Tibial nerve (tissue), 4 donors: Measurements from ENCODE around the gene SORL1-AS1.

Experiments used
- DNase-seq, 2 donors: peaks; one replicate each; pipeline ENCODE4 v3.0.0-alpha.2; 2019; ENCODE audit warnings: low spot score in 2 of 2
- H3K27ac ChIP-seq, 4 donors: fragments of 200-600 bp; sonication (generic) in 3 of 4; one replicate each; pipeline ENCODE4 v1.5.1; 2017 to 2019; ENCODE audit warnings: mild to moderate bottlenecking in 1 of 4
- H3K27me3 ChIP-seq, 2 donors: fragments of 200-600 bp; sonication (generic) in 1 of 2; one replicate each; pipeline versions ENCODE4 v1.5.1 to v1.6.0; 2017 to 2019
- H3K36me3 ChIP-seq, 3 donors: fragments of 200-600 bp; sonication (generic); one replicate each; pipeline ENCODE4 v1.5.1; 2018 to 2019
- H3K4me1 ChIP-seq, 4 donors: fragments of 200-600 bp; sonication (generic) in 3 of 4; one replicate each; pipeline ENCODE4 v1.5.1; 2017 to 2019
- H3K4me3 ChIP-seq, 4 donors: fragments of 200-600 bp; sonication (generic) in 3 of 4; one replicate each; pipeline ENCODE4 v1.5.1; 2017 to 2019; ENCODE audit warnings: mild to moderate bottlenecking in 1 of 4, moderate library complexity in 1 of 4
- H3K9me3 ChIP-seq, 4 donors: fragments of 200-600 bp; sonication (generic) in 3 of 4; one replicate each; pipeline ENCODE4 v1.5.1; 2017 to 2019
- CTCF ChIP-seq, 5 experiments: fragments of 200-600 bp in 3 of 5; fragments of 450-650 bp in 2 of 5; sonication (generic) in 3 of 5; IDR thresholded peaks; one replicate each; pipeline ENCODE4 v1.5.1; 2016 to 2019; ENCODE audit warnings: antibody characterized with exemption in 5 of 5, mild to moderate bottlenecking in 3 of 5, moderate library complexity in 2 of 5
- EP300 ChIP-seq, 2 donors: sonication (generic); formaldehyde crosslinking; IDR thresholded peaks; one replicate each; pipeline ENCODE4 v1.6.1; 2017; ENCODE audit warnings: antibody characterized with exemption in 2 of 2, mild to moderate bottlenecking in 1 of 2
- POLR2A ChIP-seq, 2 donors: fragments of 450-650 bp; IDR thresholded peaks; one replicate each; pipeline ENCODE4 v1.6.1; 2017; ENCODE audit warnings: antibody characterized with exemption in 2 of 2, mild to moderate bottlenecking in 2 of 2, moderate library complexity in 2 of 2
- WGBS, 2 donors: methylation state at CpG; one replicate each; pipeline ENCODE4 v1.1.5; 2018; 5-methylcytosine and 5-hydroxymethylcytosine counted together

Gene SORL1-AS1

DNA sequence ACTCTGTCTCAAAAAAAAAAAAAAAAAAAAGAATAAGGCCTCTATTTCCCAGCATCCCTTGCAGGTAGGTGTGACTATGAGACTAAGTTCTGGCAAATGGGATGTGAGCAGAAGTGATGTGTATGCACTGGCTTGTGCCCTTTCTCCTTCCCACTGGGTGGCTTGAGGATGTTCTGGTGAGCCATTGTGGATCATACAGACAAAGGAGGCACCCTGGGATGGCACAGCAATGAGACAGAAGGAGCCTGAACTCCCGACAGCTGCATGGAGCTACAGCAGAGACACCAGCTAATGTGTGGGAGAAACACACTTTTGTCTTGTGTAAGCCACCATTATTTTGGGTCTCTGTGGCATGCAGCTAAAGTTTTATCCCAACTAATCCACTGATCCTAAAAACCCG, 11.2 kb downstream of the SORL1-AS1 start:
- Histone ChIP-seq H3K4me1 (peaks cover 0 to 5% (median 0%) of the 10 kb centered on the region in 4 donors), H3K36me3 (no peaks in the 10 kb centered on the region), H3K9me3 (no peaks in the 10 kb centered on the region), H3K4me3 (no peak overlapping the region), H3K27me3 (no peaks in the 10 kb centered on the region), H3K27ac (no peak overlapping the region)
- TF ChIP-seq CTCF (IDR thresholded peaks at IDR 0.05) (no peak), POLR2A (IDR thresholded peaks at IDR 0.05) (no peak), EP300 (IDR thresholded peaks at IDR 0.05) (no peak)
- WGBS, 2 donors = 86 to 97% methylated on average over 2 of the region's 2 CpGs
- no peak for DNase-seq

DNA sequence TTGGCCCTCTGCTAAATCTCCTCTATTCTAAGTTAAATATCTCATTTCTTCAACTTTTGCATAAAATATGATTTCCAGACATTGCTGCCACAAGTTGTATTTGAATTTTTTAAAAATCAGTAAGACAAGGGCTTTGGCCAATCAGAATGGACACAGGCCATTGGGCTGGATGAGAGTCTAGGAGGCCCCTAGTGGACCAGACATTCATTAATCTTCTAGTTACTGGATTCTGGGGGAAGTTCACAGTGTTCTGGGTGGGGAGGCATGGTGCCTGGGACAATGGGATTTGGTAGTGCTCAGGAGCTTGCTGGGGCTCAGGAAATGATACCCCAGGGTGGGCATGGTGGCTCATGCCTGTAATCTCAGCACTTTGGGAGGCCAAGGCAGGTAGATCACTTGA, 13.0 kb downstream of the SORL1-AS1 start:
- Histone ChIP-seq H3K27me3 (no peaks in the 10 kb centered on the region), H3K9me3 (no peaks in the 10 kb centered on the region), H3K27ac (no peak overlapping the region), H3K36me3 (no peaks in the 10 kb centered on the region), H3K4me3 (no peak overlapping the region), H3K4me1 (peaks cover 0 to 5% (median 0%) of the 10 kb centered on the region in 4 donors)
- DNase-seq = no peak
- no peak for TF ChIP-seq POLR2A (IDR thresholded peaks at IDR 0.05)
- no peak for TF ChIP-seq EP300 (IDR thresholded peaks at IDR 0.05)
- TF ChIP-seq CTCF (IDR thresholded peaks at IDR 0.05) = no peak

DNA sequence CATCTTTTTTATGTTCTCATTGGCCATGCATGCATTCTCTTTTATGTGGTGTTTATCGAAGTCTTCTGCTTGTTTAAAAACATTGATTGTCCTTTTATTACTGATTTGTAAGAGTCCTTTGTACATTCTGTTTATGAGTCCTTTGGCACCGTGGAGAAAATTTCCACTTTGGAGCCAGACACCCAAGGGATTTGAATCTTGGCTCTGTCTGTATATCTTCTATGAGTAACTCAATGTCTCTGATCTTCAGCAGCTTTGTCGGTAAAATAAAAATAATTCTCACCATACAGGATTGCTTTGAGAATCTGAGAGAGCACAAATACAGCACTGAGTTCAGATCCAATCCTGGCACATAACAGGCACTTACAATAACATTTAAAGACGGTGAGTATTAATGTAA, 13.4 kb downstream of the SORL1-AS1 start:
- no peak for TF ChIP-seq CTCF (IDR thresholded peaks at IDR 0.05)
- TF ChIP-seq POLR2A (IDR thresholded peaks at IDR 0.05) = no peak
- TF ChIP-seq EP300 (IDR thresholded peaks at IDR 0.05) = no peak
- no peaks in the 10 kb centered on the region for H3K9me3 ChIP-seq

GRCh38 chr11:121437686-121438078, 15.1 kb downstream of the SORL1-AS1 start:
- H3K4me3 ChIP-seq = no peak overlapping the region
- no peak for TF ChIP-seq POLR2A (IDR thresholded peaks at IDR 0.05)
- TF ChIP-seq EP300 (IDR thresholded peaks at IDR 0.05) = no peak
- no peak for TF ChIP-seq CTCF (IDR thresholded peaks at IDR 0.05)
- H3K4me1 ChIP-seq = peaks cover 0 to 5% (median 0%) of the 10 kb centered on the region in 4 donors
- H3K27me3 ChIP-seq = no peaks in the 10 kb centered on the region
- H3K36me3 ChIP-seq = no peaks in the 10 kb centered on the region
- WGBS, 2 donors = 86 to 88% methylated on average over 4 of the region's 4 CpGs
- no peak overlapping the region for H3K27ac ChIP-seq
- no peaks in the 10 kb centered on the region for H3K9me3 ChIP-seq
- no peak for DNase-seq

More for the DNA sequence above, 13.4 kb downstream of the SORL1-AS1 start:
- no peak overlapping the region for H3K27ac ChIP-seq
- H3K4me3 ChIP-seq = no peak overlapping the region
- H3K27me3 ChIP-seq = no peaks in the 10 kb centered on the region
- H3K4me1 ChIP-seq = peaks cover 0 to 5% (median 0%) of the 10 kb centered on the region in 4 donors
- no peak for DNase-seq
- 24 to 33% methylated on average over 4 of the region's 4 CpGs for WGBS, 2 donors
- H3K36me3 ChIP-seq = no peaks in the 10 kb centered on the region

DNA sequence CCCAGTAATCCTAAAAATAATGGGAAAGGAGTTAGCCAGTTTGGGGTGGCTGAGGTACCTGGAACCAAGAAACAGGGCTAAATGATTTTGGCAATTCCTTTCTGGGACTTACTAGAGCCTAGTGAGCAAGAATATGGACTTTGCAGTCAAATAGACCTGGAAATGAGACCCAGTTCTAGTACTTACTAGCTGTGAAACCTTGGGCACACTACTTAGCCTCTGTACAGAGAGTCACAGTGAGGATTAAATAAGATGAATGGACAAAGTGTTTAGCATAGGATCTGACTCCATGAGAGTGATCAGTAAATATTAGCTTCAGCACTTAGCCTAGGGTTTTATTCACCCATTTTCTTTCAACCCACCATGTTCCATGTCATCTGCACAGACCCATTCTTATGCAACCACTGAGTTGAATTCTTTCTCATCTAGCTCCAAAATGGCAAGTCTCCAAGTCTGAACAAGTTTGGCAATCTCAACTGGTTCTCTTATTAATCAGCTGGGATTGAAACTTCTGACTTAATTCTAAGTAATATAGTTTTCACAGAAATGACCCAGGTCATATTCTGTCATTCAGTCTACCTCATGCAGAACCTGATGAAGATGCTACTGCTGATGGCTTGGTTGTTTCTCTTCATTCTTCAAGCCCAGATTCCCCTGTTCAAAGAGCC, 15.6 kb downstream of the SORL1-AS1 start:
- Histone ChIP-seq H3K4me1 (peaks cover 0 to 5% (median 0%) of the 10 kb centered on the region in 4 donors), H3K9me3 (no peaks in the 10 kb centered on the region), H3K27me3 (no peaks in the 10 kb centered on the region), H3K36me3 (no peaks in the 10 kb centered on the region), H3K27ac (no peak overlapping the region), H3K4me3 (no peak overlapping the region)
- TF ChIP-seq CTCF (IDR thresholded peaks at IDR 0.05) = no peak
- no peak for TF ChIP-seq POLR2A (IDR thresholded peaks at IDR 0.05)
- no peak for TF ChIP-seq EP300 (IDR thresholded peaks at IDR 0.05)
- DNase-seq = peak in 1 of 2 donors; percentile 48
